ES-I3 (cell line): ENCODE measurements around the gene MAGI2.
"Not testable (repeated sequence)": the region's sequence is repeated elsewhere in the genome, so short reads cannot be mapped to it uniquely, and the experiment has no call there.

Source experiments
- H3K36me3 ChIP-seq: 2 replicates; pipeline ENCODE4 v1.6.1; 2013; ENCODE audit warnings: mild to moderate bottlenecking, low read length, control low read depth, moderate library complexity; ENCODE audit not compliant: insufficient read depth
- H3K4me1 ChIP-seq: 2 replicates; pipeline ENCODE4 v1.6.1; 2013; ENCODE audit warnings: mild to moderate bottlenecking, control low read depth, low read length; ENCODE audit not compliant: insufficient read depth
- H3K9ac ChIP-seq: 2 replicates; pipeline ENCODE4 v1.6.1; 2013; ENCODE audit warnings: low read depth, mild to moderate bottlenecking, low read length, moderate library complexity
- H3K9me3 ChIP-seq: 2 replicates; pipeline ENCODE4 v1.6.1; 2013; ENCODE audit warnings: mild to moderate bottlenecking, low read length, moderate library complexity; ENCODE audit not compliant: control insufficient read depth, insufficient read depth

Gene MAGI2

DNA sequence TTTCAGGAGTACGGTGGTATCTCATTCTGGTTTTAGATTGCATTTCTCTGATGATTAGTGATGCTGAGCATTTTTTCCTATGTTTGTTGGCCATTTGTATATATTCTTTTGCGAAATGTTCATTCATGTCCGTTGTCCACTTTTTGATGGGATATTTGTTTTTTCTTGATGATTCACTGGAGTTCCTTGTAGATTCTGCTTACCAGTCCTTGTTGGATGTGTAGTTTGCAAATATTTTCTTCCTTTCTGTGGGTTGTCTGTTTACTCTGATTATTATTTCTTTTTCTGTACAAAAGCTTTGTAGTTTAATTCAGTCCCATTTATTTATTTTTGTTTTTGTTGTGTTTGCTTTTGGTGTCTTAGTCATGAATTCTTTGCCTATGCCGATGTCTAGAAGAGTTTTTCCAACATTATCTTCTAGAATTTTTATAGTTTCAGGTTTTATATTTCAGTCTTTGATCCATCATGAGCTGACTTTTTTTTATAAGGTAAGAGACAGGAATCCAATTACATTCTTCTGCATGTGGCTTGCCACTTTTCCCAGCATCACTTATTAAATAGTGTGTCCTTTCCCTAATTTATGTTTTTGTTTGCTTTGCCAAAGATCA is 320.5 kb downstream of the MAGI2 start:
- H3K4me1 ChIP-seq, result no peaks in the 10 kb centered on the region
- no peaks in the 10 kb centered on the region for H3K36me3 ChIP-seq
- H3K9me3 ChIP-seq, result no peaks in the 10 kb centered on the region
- no peak overlapping the region for H3K9ac ChIP-seq

- no peak overlapping the region for H3K9ac ChIP-seq
- H3K9me3 ChIP-seq, result no peaks in the 10 kb centered on the region
- H3K36me3 ChIP-seq, result no peaks in the 10 kb centered on the region
- no peaks in the 10 kb centered on the region for H3K4me1 ChIP-seq
Observed at GRCh38 chr7:79130715-79131114, 322.8 kb downstream of the MAGI2 start.

DNA sequence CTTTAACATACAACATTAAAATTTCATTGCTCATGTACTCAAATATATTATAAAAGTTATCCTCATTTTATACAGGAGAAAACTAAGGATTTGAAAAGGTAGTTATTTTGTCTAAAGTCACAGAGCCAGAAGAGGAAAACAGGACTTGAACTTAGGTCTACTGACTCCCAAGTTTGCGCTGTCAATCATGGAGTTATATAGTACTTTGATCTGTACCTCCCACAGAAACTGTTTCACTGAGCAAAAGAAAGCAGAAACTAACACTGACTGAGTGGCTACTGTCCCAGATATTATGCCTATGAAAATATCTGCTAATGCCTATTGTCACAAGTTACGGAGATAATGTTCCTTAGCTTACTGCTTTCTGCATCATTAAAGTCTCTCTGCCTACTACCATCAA is 329.1 kb downstream of the MAGI2 start:
- no peak overlapping the region for H3K9ac ChIP-seq
- H3K9me3 ChIP-seq, result no peaks in the 10 kb centered on the region
- H3K36me3 ChIP-seq, result no peaks in the 10 kb centered on the region
- H3K4me1 ChIP-seq, result no peaks in the 10 kb centered on the region

- no peak overlapping the region for H3K9ac ChIP-seq
- H3K4me1 ChIP-seq, result no peaks in the 10 kb centered on the region
- H3K9me3 ChIP-seq, result no peaks in the 10 kb centered on the region
- no peaks in the 10 kb centered on the region for H3K36me3 ChIP-seq
Observed at GRCh38 chr7:79118143-79118542, 335.3 kb downstream of the MAGI2 start.

DNA sequence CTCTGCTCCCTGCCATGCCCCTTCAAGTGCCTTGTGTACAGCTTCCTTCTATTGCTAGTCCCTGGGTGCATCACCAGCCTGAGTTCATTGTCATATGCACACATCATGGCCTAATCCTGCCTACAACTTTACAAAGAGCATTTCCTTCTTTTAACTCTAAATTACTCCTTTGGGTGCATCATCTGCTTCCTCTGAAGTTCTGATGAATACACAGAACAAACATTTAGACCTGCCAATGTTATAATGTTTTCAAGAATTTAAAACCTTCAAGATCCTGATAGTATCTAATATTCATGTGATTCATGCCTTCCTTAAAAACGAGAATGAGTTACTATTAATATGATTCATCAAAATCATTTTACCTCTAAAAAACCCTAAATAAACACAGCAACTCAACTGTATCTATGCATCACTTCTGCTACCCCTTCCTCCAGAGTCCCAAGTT is 357.1 kb downstream of the MAGI2 start:
- Histone ChIP-seq H3K9me3 (no peaks in the 10 kb centered on the region), H3K4me1 (no peaks in the 10 kb centered on the region), H3K36me3 (no peaks in the 10 kb centered on the region), H3K9ac (no peak overlapping the region)

DNA sequence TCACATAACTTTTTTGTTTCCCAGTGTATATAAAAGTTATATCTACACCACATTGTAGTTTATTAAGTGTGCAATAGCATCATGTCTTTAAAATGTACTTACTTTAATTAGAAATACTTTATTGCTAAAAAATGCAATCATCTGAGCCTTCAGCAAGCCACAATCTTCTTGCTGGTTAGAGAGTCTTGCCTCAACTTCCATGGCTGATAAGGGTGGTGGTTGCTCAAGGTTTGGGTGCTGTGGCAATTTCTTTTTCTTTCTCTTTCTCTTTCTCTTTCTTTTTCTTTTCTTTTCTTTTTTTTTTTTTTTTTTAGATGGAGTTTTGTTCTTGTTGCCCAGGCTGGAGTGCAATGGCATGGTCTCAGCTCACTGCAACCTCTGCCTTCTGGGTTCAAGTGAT is 360.0 kb downstream of the MAGI2 start:
- Histone ChIP-seq H3K9ac (no peak overlapping the region), H3K36me3 (no peaks in the 10 kb centered on the region), H3K9me3 (no peaks in the 10 kb centered on the region), H3K4me1 (no peaks in the 10 kb centered on the region)

GRCh38 chr7:79091661-79092060 is 361.8 kb downstream of the MAGI2 start:
- Histone ChIP-seq H3K4me1 (no peaks in the 10 kb centered on the region), H3K9me3 (no peaks in the 10 kb centered on the region), H3K36me3 (no peaks in the 10 kb centered on the region), H3K9ac (no peak overlapping the region)

- Histone ChIP-seq H3K36me3 (no peaks in the 10 kb centered on the region), H3K9ac (no peak overlapping the region), H3K9me3 (no peaks in the 10 kb centered on the region), H3K4me1 (no peaks in the 10 kb centered on the region)
Observed at GRCh38 chr7:79091011-79091410, 362.5 kb downstream of the MAGI2 start.

- H3K9ac ChIP-seq, result no peak overlapping the region
- H3K36me3 ChIP-seq, result no peaks in the 10 kb centered on the region
- H3K9me3 ChIP-seq, result no peaks in the 10 kb centered on the region
- H3K4me1 ChIP-seq, result no peaks in the 10 kb centered on the region
Observed at GRCh38 chr7:79090543-79090942, 362.9 kb downstream of the MAGI2 start.

GRCh38 chr7:79084423-79084822 is 369.0 kb downstream of the MAGI2 start:
- no peaks in the 10 kb centered on the region for H3K36me3 ChIP-seq

GRCh38 chr7:79079919-79080554 is 373.4 kb downstream of the MAGI2 start:
- Histone ChIP-seq H3K9ac (no peak overlapping the region), H3K4me1 (no peaks in the 10 kb centered on the region), H3K36me3 (no peaks in the 10 kb centered on the region), H3K9me3 (no peaks in the 10 kb centered on the region)

More at GRCh38 chr7:79084423-79084822, 369.0 kb downstream of the MAGI2 start:
- no peaks in the 10 kb centered on the region for H3K9me3 ChIP-seq
- no peaks in the 10 kb centered on the region for H3K4me1 ChIP-seq
- no peak overlapping the region for H3K9ac ChIP-seq

GRCh38 chr7:79078273-79078672 is 375.2 kb downstream of the MAGI2 start:
- no peaks in the 10 kb centered on the region for H3K36me3 ChIP-seq
- no peaks in the 10 kb centered on the region for H3K4me1 ChIP-seq
- no peaks in the 10 kb centered on the region for H3K9me3 ChIP-seq
- H3K9ac ChIP-seq, result no peak overlapping the region

- H3K36me3 ChIP-seq, H3K4me1 ChIP-seq, H3K9me3 ChIP-seq, H3K9ac ChIP-seq: not testable (repeated sequence)
Observed at GRCh38 chr7:79071187-79071586, 382.3 kb downstream of the MAGI2 start.

DNA sequence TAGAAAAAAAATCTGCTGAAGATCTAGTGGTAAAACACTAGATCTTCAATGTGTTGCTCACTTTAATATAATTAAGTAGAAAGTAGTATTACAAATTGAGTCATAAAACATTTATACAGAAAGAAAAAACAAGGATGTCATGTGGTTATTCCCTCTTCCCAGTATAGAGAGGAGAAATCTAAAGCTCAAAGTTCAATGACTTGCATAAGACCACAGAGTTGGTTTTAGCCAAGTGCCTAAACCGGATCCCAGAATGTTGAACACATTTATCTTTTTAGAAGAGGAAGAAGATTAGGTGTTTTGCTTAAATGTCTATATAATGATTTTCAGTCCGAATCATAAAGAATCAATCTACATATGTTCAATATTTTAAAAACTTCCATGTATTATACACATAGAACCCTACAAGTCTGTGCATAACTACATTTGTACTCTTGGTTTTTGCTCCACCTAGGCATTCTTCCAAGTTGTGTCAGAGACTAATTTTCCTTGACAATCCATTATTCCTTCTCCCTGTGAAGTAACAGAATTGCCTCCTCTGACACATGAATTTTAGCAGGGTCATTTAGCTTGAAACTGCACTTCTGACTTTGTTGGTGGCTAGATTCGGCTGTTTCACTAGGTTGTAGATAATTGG is 389.2 kb downstream of the MAGI2 start:
- Histone ChIP-seq H3K36me3 (no peaks in the 10 kb centered on the region), H3K4me1 (no peaks in the 10 kb centered on the region), H3K9me3 (no peaks in the 10 kb centered on the region), H3K9ac (no peak overlapping the region)

- Histone ChIP-seq H3K9me3 (no peaks in the 10 kb centered on the region), H3K4me1 (no peaks in the 10 kb centered on the region), H3K36me3 (no peaks in the 10 kb centered on the region), H3K9ac (no peak overlapping the region)
Observed at GRCh38 chr7:79063019-79063698, 390.3 kb downstream of the MAGI2 start.
